Measurements from ENCODE around the gene BIRC5. TPM values are rescaled to one million over a fixed set of nuclear protein-coding genes. Genes with fewer than 3 reads are reported as not detected.

The BIRC5 gene
- total RNA-seq, 4 donors from 2014 or later, result 0.27 to 1.6 TPM; not detected in 2

- Histone ChIP-seq H3K27me3 (peaks cover 25% of the 10 kb centered on the region), H3K27ac (no peak overlapping the region), H3K4me1 (peaks cover 0 to 8% (median 0%) of the 10 kb centered on the region in 3 donors), H3K9me3 (no peaks in the 10 kb centered on the region), H3K4me3 (no peak overlapping the region), H3K36me3 (no peaks in the 10 kb centered on the region)
- no peak for TF ChIP-seq POLR2AphosphoS5 (IDR thresholded peaks at IDR 0.05)
- TF ChIP-seq EP300 (IDR thresholded peaks at IDR 0.05), result no peak
- TF ChIP-seq CTCF (IDR thresholded peaks at IDR 0.05), result no peak
- TF ChIP-seq POLR2A (IDR thresholded peaks at IDR 0.05), result no peak
- ATAC-seq, result no peak
- 90% methylated on average over 2 of the region's 6 CpGs; no CpG with 5 or more reads in 1 of the 2 donors for WGBS, 2 donors (ENCODE audit: low coverage in 1 of 2)
Measured at GRCh38 chr17:78266231-78266631, 52.2 kb downstream of the BIRC5 start.

GRCh38 chr17:78266771-78267170 lies 52.7 kb downstream of the BIRC5 start:
- TF ChIP-seq CTCF (IDR thresholded peaks at IDR 0.05) (no peak), POLR2AphosphoS5 (IDR thresholded peaks at IDR 0.05) (no peak), POLR2A (IDR thresholded peaks at IDR 0.05) (no peak), EP300 (IDR thresholded peaks at IDR 0.05) (no peak)
- 40% methylated on average over 1 of the region's 9 CpGs; no CpG with 5 or more reads in 1 of the 2 donors for WGBS, 2 donors (ENCODE audit: low coverage in 1 of 2)
- H3K27me3 ChIP-seq, result peaks cover 30% of the 10 kb centered on the region
- no peaks in the 10 kb centered on the region for H3K36me3 ChIP-seq
- ATAC-seq, result no peak
- H3K9me3 ChIP-seq, result no peaks in the 10 kb centered on the region
- H3K4me1 ChIP-seq, result peaks cover 0 to 8% (median 0%) of the 10 kb centered on the region in 3 donors
- H3K4me3 ChIP-seq, result no peak overlapping the region
- H3K27ac ChIP-seq, result no peak overlapping the region

GRCh38 chr17:78267253-78268073 lies 53.4 kb downstream of the BIRC5 start:
- no peak overlapping the region for H3K4me3 ChIP-seq

GRCh38 chr17:78268191-78268874 lies 54.3 kb downstream of the BIRC5 start:
- Histone ChIP-seq H3K9me3 (no peaks in the 10 kb centered on the region), H3K4me1 (peaks cover 0 to 7% (median 0%) of the 10 kb centered on the region in 3 donors), H3K27me3 (peaks cover 45% of the 10 kb centered on the region), H3K27ac (no peak overlapping the region), H3K4me3 (no peak overlapping the region), H3K36me3 (no peaks in the 10 kb centered on the region)
- no peak for ATAC-seq
- 71% methylated on average over 4 of the region's 24 CpGs; no CpG with 5 or more reads in 1 of the 2 donors for WGBS, 2 donors (ENCODE audit: low coverage in 1 of 2)
- TF ChIP-seq CTCF (IDR thresholded peaks at IDR 0.05) (no peak), POLR2AphosphoS5 (IDR thresholded peaks at IDR 0.05) (no peak), EP300 (IDR thresholded peaks at IDR 0.05) (no peak), POLR2A (IDR thresholded peaks at IDR 0.05) (no peak)

More at GRCh38 chr17:78267253-78268073, 53.4 kb downstream of the BIRC5 start:
- WGBS, 2 donors (ENCODE audit: low coverage in 1 of 2), result 50% methylated on average over 2 of the region's 26 CpGs; no CpG with 5 or more reads in 1 of the 2 donors
- H3K4me1 ChIP-seq, result peaks cover 0 to 8% (median 0%) of the 10 kb centered on the region in 3 donors
- H3K27ac ChIP-seq, result no peak overlapping the region
- no peaks in the 10 kb centered on the region for H3K9me3 ChIP-seq
- peaks cover 36% of the 10 kb centered on the region for H3K27me3 ChIP-seq
- TF ChIP-seq CTCF (IDR thresholded peaks at IDR 0.05), result no peak
- no peak for TF ChIP-seq POLR2A (IDR thresholded peaks at IDR 0.05)
- TF ChIP-seq EP300 (IDR thresholded peaks at IDR 0.05), result no peak
- no peak for TF ChIP-seq POLR2AphosphoS5 (IDR thresholded peaks at IDR 0.05)
- no peaks in the 10 kb centered on the region for H3K36me3 ChIP-seq
- ATAC-seq, result no peak

All from gastroesophageal sphincter (tissue), 4 donors.